ENCODE data around the gene ARID3A.
A peak's percentile ranks its signal among the peaks of the same experiment; 100 is the strongest.

ARID3A gene

DNA sequence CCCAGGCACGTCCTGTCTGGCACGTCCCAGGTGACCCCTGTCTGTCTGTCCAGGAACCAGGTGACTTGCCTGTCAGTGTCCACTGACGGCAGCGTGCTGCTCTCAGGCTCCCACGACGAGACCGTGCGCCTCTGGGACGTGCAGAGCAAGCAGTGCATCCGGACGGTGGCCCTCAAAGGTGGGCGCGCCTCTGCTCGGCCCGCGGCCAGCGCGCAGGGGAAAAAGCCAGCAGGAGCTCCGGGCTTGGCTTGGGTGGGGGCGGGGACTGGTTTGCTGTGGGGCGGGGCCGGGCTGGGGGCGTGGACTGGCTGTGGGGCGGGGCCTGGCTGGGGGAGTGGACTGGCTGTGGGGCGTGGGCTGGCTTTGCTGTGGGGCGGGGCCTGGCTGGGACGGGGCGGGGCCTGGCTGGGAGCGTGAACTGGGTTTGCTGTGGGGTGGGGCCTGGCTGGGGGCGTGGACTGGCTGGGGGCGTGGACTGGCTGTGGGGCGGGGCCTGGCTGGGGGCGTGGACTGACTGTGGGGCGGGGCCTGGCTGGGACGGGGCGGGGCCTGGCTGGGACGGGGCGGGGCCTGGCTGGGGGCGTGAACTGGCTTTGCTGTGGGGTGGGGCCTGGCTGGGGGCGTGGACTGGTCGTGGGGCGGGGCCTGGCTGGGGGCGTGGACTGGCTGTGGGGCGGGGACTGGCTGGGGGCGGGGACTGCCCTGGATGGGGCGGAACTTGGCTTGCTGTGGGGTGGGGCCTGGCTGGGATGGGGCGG, 65.5 kb downstream of the ARID3A start:
- DNase-seq (ENCODE audit: low read depth): peak; percentile 58

DNA sequence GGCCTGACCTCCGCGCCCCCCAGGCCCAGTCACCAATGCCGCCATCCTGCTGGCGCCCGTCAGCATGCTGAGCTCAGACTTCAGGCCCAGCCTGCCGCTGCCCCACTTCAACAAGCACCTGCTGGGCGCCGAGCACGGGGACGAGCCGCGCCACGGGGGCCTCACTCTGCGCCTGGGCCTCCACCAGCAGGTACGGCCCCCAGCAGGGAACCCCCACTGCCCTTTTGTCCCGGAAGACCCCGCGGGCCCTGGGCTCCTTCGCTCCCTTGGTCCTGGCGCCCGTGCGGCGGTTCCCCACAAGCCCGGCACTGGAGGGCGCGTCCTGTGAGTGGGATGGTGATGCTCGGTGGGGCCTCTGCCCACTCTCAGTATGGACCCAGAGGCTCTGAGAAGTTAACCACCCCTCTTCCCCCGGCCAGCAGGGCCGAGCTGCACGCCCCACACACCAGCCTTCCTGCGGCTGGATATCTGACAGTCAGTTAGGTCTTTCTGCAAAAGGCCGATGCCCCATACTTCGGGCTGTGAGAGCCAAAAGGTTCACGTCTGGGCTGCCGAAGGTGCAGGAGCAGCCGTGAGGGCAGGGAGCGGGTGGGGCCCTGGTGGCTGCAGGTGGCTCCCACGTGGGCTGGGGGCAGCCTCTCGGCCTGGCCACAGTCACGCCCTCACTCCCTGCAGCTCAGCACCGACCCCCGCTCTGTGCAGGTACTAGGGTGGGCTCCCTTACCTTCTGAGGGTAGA, 66.3 kb downstream of the ARID3A start:
- DNase-seq (ENCODE audit: low read depth): no peak

DNA sequence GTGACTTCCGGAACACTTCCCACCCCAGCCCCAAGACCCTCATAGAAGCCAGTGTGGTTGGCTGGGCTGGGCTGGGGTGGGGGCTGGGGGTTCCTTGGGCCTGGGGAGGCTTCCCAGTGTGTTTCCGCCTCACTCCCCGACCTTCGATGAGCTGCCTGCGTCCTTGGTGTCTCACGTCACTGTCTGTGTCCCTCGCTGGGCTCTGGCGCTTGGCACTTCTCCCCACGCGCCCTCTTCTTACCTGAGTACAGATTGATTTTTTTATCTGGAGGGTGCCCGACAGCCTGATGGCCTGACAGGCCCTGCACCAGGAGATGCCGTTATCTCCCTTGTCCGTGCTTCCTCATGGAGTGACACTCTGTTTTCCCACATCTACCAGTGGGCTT, 66.8 kb downstream of the ARID3A start:
- DNase-seq (ENCODE audit: low read depth): no peak

DNA sequence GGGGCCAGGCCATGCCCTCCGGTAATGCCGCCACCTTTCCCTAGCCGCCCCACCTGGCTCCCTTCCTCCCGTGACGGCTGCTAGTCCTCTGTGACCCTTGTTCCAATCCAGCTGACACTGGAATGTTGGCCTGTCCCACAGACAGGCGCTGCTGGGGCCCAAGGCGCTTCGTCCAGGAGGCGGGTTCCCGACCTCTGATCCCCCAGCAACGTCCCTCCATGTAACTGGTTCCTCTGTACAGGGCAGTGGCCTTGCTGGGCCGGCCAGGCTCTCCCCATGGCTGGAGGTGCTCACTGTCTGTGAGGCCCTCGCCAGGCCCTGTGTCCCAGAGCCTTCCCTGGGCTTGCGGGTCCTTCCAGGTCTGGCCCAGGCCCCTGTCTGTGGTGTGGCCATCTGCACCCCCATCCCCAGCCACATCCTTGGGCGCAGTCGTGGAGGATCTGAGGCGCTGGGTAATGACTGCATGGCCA, 67.6 kb downstream of the ARID3A start:
- no peak for DNase-seq (ENCODE audit: low read depth)

DNA sequence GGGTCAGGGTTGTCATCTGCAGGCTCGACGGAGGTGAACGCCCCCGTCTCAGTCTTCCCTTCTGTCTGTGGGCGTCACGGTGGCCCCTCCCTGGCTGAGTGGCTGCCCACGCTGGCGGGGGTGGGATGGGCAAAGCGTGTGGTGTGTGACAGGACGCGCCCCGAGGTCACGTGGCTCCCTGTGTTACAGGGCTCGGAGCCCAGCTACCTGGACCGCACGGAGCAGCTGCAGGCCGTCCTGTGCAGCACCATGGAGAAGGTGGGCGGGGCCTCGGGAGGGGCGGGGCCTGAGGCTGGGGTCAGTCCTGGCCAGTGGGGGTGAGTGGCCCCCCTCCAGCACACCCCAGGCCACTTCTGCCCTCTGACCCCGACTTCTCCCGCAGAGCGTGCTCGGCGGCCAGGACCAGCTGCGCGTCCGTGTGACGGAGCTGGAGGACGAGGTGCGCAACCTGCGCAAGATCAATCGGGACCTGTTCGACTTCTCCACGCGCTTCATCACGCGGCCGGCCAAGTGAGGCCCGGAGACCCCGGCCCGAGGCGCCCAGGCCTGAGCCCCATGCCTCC, 68.1 kb downstream of the ARID3A start:
- no peak for DNase-seq (ENCODE audit: low read depth)

DNA sequence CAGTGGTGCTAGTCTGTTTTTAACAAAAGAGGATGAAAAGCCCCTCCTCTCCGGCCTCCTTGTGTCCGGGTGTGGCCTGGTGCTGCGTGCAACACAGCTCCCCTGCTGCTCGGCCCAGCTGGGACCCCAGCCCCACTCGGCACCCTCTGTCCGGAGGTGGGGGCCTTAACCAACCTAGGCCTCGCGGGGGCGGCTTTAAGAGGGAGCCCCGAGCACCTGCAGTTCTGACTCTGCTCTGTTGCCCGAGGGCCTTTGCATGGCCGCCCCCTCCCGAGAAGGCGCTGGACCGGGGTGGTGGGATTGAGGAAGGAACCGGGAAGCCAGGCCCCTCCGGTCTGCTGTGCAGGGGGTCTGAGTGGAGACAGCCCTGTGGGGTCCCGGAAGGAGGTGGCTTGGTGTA, 68.7 kb downstream of the ARID3A start:
- DNase-seq (ENCODE audit: low read depth): no peak

DNA sequence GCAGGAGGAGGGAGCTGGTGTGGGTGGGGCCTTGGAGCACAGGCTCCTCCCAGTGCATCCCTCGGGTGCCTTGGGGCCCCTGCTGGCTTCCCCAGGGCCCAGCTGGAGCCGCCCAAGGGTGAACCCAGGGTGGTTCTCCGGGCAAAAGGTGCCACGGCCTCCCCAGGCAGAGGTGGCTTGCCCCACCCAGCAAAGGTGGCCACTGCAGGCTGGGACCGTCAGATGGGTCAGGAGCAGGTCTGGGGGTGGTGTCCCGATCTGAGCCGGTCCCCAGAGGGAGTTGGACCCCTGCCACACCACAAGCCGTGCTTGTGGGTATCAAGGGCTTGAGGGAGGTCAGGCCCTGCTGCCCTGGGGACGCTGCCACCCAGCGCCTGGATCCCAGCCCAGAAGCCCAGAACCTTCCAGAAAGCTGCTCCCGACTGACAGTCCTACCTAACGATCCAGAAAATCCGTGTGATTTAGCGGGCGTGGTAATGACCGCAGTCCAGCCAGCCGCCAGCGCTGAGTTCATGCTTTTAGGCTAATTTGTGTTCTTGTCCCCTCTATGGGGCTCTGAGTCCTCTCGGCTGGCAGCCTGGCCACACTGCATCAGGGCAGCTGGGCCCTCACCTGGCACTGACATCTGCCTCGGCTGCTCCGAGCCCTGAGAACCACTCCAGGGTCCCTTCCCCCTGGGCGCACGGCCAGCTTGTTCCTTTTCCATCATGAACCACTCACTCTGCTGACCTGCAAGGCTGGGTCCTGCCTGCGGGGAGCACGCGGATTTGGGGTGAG, 69.4 kb downstream of the ARID3A start:
- no peak for DNase-seq (ENCODE audit: low read depth)

DNA sequence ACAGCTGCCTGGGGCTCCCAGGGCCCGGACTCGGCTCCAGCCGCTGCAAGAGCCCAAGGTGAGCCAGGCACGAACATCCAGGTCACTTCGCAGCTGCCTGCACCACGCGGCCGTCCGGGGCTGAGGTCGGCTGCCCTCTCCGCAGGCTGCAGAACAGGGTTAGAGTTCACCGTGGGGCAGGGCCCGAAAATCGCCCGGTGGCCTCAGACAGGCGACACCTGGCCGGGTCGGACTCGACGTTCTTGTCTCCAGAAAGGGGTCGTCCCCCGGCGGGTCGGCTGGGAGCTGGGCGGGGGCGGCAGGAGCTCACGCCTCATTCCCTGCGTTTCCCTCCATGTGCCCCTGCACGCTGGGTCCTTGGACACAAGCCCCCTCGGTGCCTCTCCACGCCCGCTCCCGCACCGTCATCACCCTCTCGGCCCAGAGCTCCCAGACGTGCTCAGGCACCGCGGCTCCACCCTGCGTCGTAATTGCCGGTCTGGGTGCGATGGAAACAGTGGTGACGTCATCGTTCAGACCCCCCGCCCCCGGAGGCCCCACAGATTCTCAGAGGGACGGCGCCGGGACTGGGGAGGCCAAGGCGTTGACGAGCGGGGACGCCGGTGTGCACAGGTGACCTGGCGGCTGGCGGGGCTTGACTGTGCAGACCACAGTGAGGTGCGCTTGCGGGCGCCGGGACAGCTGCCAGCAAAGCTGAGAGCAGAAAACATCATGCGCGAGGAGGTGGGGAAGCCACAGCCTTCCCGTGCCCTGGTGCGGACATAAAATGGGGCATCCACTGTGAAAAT, 70.4 kb downstream of the ARID3A start:
- DNase-seq (ENCODE audit: low read depth): peak; percentile 58

DNA sequence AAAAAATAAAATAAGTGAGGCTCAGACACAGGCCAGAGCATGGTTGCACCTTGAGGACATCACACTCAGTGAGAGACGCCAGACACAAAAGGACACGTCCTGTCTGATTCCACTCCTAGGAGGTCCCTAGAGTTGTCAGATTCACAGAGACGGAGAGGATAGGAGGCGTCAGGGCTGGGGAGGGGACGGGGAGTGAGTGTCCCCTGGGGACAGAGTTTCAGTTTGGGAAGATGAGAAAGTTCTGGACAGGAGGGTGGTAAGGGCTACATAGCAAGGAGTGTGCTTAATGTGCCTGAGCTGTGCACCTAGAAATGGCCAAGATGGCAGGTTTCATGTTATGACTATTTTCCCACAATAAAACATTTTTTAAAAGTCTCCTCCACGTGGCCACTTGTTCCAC, 72.2 kb downstream of the ARID3A start:
- no peak for DNase-seq (ENCODE audit: low read depth)

DNA sequence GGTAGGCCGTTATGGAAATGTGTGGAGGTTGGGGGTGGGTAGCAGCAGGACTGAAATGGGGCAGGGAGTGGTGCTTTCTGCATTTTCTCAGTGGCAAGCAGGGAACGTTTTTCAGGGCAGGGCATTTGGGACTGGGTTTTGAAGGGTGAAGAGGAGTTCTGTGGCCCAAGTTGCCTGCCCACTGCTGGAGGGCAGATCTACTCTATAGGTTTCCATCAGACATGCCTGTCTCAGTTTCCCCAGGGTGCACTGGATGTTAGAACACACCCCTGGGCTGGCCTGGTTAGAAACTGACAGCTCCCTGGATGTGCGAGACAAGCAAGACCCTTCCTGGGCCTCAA, 73.5 kb downstream of the ARID3A start:
- DNase-seq (ENCODE audit: low read depth): no peak

DNA sequence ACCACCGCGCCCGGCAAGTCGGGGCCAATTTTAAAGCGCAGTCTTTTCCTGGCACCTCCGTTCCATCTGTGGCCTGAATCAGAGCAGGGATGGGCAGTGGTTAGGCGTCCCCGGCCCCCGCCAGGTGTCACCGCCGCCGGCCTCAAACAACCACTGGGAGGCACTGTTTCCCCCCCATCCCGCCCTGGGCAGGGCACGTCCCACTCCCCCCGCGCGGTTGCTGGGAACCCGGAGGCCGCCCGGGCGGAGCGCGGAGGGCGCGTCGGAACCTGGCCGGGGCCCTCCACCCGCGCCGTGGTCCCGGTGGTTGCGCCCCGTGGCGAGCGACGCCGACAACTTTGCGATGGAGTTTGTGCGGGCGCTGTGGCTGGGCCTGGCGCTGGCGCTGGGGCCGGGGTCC, 74.3 kb downstream of the ARID3A start, which contains the start of gene GRIN3B:
GRIN3B (plus strand) TSS at position 325 of the 400 bp plus-strand sequence; CDS start at position 344, 19 bp downstream.
- peak; percentile 54 for DNase-seq (ENCODE audit: low read depth)

DNA sequence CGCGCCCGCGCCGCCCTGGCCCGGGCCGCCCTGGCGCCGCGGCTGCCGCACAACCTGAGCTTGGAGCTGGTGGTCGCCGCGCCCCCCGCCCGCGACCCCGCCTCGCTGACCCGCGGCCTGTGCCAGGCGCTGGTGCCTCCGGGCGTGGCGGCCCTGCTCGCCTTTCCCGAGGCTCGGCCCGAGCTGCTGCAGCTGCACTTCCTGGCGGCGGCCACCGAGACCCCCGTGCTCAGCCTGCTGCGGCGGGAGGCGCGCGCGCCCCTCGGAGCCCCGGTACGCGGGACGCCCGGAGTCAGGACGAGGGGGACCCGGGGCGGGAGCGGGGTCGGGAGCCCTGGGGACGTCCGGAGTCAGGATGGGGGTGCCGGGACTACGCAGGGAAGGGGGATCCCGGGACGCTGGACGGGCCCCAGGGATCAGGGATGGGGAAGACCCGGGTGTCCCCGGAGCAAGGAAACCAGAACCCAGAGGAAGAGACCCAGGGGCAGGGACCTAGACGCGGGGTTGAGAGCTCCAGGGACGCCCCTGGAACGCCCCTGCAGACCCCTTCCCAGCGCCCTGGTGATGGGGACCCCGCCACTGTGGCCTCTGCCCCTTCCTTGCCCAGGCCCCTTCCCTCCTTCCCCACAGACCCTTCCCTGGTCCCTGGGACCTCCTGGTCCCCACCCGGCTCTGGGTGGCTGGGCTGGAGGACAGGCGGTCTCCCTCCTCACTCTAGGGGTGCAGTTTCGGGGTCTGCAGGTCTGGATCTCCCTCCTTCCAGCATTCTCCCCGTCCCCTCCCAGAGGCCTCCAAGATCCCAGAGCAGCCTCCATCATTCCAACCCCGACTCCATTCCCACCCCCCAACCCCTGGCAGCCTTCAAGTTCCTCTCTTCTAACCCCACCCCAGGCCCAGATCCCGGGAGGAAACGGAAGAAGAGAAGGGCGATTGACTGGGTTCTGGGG, 75.0 kb downstream of the ARID3A start:
- no peak for DNase-seq (ENCODE audit: low read depth)

DNA sequence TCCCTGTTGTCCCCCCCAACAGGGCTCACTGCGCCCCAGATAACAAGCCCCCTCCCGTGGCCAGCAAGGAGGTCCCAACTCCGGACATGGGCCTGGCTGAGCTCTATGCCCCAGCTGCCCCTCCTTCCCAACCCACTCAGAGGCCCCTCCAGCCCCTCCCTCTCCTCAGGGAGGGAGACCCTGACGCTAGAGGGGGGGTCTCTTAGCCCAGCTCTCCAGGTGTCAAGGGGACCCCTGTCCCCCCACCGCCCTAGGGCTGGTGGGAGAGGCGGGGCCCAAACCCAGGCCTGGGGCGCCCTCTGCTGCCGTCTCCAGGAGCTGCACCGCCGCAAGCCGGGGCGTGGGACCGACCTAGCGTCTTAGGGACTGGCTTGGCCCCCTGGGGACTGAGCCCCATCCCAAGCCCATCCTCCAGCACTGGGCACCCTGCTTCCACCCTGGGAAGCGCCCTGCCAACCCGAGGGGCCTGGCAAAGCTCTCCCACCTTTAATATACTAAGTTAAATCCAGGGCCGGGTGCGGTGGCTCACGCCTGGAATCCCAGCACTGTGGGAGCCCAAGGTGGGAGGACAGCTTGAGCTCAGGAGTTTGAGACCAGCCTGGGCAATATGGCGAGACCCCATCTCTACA, 75.8 kb downstream of the ARID3A start:
- peak; percentile 46 for DNase-seq (ENCODE audit: low read depth)

DNA sequence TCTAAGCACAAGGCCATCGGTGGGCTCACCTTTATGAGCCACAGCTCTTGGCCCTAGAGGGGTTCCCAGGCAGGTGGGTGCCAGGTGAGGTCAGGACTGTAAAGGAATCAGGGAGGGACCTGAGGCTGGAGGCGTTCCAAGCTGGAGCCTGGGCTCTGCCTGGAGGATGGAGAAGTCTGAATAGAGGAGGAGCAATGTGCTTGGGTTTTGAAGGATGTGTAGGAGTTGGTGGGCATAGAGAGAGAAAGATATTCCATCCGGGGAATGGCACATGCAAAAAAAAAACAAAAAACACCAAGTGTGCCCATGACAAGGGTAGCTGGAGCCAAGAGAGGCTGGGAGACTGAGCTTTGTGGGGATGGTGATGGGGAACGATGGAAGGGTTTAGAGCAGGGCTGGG, 76.8 kb downstream of the ARID3A start:
- DNase-seq (ENCODE audit: low read depth): no peak

DNA sequence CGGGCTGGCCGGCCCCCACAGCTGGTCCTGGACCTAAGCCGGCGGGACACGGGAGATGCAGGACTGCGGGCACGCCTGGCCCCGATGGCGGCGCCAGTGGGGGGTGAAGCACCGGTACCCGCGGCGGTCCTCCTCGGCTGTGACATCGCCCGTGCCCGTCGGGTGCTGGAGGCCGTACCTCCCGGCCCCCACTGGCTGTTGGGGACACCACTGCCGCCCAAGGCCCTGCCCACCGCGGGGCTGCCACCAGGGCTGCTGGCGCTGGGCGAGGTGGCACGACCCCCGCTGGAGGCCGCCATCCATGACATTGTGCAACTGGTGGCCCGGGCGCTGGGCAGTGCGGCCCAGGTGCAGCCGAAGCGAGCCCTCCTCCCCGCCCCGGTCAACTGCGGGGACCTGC, 77.4 kb downstream of the ARID3A start:
- DNase-seq (ENCODE audit: low read depth): no peak

DNA sequence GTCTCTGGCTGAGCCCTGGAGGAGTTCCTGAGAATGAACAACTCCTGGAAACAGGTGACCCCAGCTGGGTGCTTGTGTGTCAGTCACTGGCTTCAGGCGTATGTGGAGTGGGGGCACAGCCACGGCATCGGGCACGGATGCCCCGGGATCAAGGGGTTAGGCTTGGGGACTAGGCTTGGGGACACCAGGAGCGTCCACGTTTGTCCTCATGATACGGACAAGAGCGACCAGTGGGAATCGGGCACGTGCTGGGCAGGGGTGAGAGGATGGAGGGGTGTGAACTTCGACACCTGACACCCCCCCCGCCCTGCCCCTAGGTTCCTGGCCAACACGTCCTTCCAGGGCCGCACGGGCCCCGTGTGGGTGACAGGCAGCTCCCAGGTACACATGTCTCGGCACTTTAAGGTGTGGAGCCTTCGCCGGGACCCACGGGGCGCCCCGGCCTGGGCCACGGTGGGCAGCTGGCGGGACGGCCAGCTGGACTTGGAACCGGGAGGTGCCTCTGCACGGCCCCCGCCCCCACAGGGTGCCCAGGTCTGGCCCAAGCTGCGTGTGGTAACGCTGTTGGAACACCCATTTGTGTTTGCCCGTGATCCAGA, 78.5 kb downstream of the ARID3A start:
- DNase-seq (ENCODE audit: low read depth): no peak

DNA sequence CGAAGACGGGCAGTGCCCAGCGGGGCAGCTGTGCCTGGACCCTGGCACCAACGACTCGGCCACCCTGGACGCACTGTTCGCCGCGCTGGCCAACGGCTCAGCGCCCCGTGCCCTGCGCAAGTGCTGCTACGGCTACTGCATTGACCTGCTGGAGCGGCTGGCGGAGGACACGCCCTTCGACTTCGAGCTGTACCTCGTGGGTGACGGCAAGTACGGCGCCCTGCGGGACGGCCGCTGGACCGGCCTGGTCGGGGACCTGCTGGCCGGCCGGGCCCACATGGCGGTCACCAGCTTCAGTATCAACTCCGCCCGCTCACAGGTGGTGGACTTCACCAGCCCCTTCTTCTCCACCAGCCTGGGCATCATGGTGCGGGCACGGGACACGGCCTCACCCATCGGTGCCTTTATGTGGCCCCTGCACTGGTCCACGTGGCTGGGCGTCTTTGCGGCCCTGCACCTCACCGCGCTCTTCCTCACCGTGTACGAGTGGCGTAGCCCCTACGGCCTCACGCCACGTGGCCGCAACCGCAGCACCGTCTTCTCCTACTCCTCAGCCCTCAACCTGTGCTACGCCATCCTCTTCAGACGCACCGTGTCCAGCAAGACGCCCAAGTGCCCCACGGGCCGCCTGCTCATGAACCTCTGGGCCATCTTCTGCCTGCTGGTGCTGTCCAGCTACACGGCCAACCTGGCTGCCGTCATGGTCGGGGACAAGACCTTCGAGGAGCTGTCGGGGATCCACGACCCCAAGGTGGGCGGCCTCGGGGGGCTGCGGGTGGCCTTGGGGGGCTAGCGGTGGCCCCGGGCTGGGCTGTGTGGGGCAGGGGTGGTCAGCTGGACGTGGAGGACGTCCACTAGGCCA, 79.2 kb downstream of the ARID3A start:
- no peak for DNase-seq (ENCODE audit: low read depth)

DNA sequence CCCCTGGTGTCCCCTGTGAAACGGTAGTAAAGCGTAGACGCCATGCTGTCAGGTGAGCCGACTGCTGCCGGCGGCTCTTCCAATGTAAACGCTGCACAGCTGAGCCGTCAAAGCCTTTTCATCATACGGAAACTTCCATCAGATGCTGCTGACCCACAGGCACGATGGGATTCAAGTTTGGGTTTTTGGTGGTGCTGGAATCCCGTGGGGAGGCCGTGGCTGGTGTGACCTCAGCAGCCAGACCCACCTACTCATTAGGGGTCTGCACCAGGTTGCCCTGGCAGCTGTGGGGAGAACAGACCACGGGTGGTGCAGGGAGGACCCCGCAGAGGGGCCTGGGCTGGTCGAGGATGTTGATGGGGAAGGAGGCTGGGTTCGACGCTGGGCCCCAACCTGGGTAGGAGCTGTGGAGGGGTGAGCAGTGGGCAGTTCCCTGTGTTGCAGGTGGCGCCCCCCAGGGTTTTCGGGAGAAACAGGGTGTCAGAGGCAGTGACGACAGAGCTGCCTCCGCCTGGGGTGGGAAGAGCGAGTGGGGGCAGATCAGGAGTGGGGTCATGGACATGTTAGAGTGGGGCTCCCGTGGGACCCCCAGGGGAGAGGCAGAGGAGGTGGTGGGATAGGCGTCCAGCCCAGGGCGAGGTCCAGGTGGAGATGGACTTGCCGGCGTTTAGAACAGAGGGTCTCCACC, 81.0 kb downstream of the ARID3A start:
- DNase-seq (ENCODE audit: low read depth): no peak
